ENCODE results near the gene BIVM.
A peak's percentile ranks its signal among the peaks of the same experiment; 100 is the strongest.

The BIVM gene

DNA sequence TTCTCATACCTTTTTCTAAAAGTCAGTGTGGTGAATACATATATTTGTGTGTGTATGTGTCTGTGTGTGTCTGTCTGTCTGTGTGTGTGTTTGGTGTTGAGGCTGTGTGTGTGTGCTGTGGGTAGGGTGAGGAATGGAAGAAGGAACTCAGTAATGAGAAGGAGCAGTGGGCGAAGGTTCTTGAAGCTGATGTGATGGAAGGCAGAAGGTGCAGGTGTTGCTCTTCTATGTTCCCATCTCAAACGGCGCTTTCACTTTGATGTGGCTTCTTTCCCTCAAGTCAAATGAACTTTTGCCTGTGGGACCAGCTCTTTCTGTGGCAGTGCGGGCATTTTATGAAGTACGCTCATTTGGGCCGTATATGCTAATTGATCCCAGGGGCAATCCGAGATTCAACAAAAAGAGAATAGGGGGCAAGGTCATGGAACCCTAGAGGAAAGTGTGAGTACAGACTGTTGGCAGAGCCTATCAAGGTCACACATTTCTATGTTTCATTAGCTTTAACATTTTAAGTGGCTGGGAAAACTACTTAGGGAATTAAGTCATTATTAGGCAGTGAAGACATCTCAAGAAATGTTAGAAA, 15.2 kb downstream of the BIVM start:
- H4K20me1 ChIP-seq (ENCODE audit: insufficient read depth, low read length) = no peaks in the 10 kb centered on the region
- TF ChIP-seq EZH2 (IDR thresholded peaks at IDR 0.05; ENCODE audit: borderline replicate concordance, low read depth, low read length, severe bottlenecking) = no peak
- TF ChIP-seq, protein P1, sequence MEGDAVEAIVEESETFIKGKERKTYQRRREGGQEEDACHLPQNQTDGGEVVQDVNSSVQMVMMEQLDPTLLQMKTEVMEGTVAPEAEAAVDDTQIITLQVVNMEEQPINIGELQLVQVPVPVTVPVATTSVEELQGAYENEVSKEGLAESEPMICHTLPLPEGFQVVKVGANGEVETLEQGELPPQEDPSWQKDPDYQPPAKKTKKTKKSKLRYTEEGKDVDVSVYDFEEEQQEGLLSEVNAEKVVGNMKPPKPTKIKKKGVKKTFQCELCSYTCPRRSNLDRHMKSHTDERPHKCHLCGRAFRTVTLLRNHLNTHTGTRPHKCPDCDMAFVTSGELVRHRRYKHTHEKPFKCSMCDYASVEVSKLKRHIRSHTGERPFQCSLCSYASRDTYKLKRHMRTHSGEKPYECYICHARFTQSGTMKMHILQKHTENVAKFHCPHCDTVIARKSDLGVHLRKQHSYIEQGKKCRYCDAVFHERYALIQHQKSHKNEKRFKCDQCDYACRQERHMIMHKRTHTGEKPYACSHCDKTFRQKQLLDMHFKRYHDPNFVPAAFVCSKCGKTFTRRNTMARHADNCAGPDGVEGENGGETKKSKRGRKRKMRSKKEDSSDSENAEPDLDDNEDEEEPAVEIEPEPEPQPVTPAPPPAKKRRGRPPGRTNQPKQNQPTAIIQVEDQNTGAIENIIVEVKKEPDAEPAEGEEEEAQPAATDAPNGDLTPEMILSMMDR (IDR thresholded peaks at IDR 0.05; ENCODE audit: borderline replicate concordance, extremely low read depth, low read length, poor library complexity, severe bottlenecking) = no peak
- peaks cover 32% of the 10 kb centered on the region for H3K4me1 ChIP-seq (ENCODE audit: insufficient read depth, low read length)
- peaks cover 4% of the 10 kb centered on the region for H3K9me3 ChIP-seq (ENCODE audit: insufficient read depth, low read length, severe bottlenecking)
- H3K4me2 ChIP-seq (ENCODE audit: insufficient read depth, low read length) = peak overlapping the region; percentile 41
- DNase-seq (peak; percentile 67), ATAC-seq (ENCODE audit: insufficient read depth, low read depth) (peak; percentile 80)
- peak overlapping the region; percentile 13 for H3K27ac ChIP-seq (ENCODE audit: low read length)
- no peak overlapping the region for H3K4me3 ChIP-seq (ENCODE audit: low read depth in 1 of 2, low read length in 2 of 2)
- H3K36me3 ChIP-seq (ENCODE audit: insufficient read depth, low read length) = peaks cover 32% of the 10 kb centered on the region
- H2AFZ ChIP-seq (ENCODE audit: low read depth, low read length) = no peak overlapping the region
- no peaks in the 10 kb centered on the region for H3K27me3 ChIP-seq (ENCODE audit: insufficient read depth, low read length, poor library complexity)
- peaks cover 30% of the 10 kb centered on the region for H3K79me2 ChIP-seq (ENCODE audit: insufficient read depth, low read length)
- no peak overlapping the region for H3K9ac ChIP-seq (ENCODE audit: low read depth, low read length)

DNA sequence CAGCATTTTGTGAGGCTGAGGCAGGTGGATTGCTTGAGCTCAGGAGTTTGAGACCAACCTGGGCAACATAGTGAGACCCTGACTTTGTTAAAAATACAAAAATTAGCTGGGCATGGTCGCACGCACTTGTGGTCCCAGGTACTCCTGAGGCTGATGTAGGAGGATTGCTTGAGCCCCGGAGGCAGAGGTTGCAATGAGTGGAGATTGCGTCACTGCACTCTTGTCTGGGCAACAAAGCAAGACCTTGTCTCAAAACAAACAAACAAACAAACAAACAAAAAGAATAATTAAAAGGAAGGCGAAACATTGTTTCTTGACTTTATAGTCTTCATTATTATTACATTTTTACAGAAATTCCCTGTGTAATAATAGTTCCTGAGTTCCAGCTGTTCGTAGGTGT, 15.9 kb downstream of the BIVM start:
- DNase-seq (no peak), ATAC-seq (ENCODE audit: insufficient read depth, low read depth) (no peak)
- Histone ChIP-seq H3K79me2 (ENCODE audit: insufficient read depth, low read length) (peaks cover 30% of the 10 kb centered on the region), H3K27ac (ENCODE audit: low read length) (no peak overlapping the region), H3K9me3 (ENCODE audit: insufficient read depth, low read length, severe bottlenecking) (peaks cover 4% of the 10 kb centered on the region), H3K4me1 (ENCODE audit: insufficient read depth, low read length) (peaks cover 32% of the 10 kb centered on the region), H2AFZ (ENCODE audit: low read depth, low read length) (no peak overlapping the region), H3K36me3 (ENCODE audit: insufficient read depth, low read length) (peaks cover 34% of the 10 kb centered on the region), H3K27me3 (ENCODE audit: insufficient read depth, low read length, poor library complexity) (no peaks in the 10 kb centered on the region), H3K4me2 (ENCODE audit: insufficient read depth, low read length) (no peak overlapping the region), H3K4me3 (ENCODE audit: low read depth in 1 of 2, low read length in 2 of 2) (no peak overlapping the region), H3K9ac (ENCODE audit: low read depth, low read length) (no peak overlapping the region), H4K20me1 (ENCODE audit: insufficient read depth, low read length) (no peaks in the 10 kb centered on the region)
- TF ChIP-seq, protein P1 (IDR thresholded peaks at IDR 0.05; ENCODE audit: borderline replicate concordance, extremely low read depth, low read length, poor library complexity, severe bottlenecking) = no peak
- no peak for TF ChIP-seq EZH2 (IDR thresholded peaks at IDR 0.05; ENCODE audit: borderline replicate concordance, low read depth, low read length, severe bottlenecking)

DNA sequence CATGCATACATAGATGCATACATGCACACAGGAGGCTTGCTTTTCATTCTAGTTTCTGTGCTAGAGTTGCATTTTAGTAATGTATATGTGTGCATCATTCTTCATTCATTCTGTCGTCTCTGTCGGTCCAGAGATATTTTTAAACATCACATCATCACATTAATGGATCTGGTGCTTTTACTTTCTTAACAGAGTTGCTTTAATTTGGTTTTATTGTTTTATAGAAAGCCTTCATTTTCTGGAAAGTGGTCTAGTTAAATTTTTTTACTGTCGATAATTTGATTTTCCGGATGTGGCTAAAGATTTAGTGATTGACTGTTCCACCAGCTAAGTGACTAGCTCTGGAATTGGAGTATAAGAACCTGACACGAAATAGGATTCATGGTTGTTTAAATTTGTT, 16.9 kb downstream of the BIVM start:
- H3K4me1 ChIP-seq (ENCODE audit: insufficient read depth, low read length) = peaks cover 32% of the 10 kb centered on the region
- H3K4me3 ChIP-seq (ENCODE audit: low read depth in 1 of 2, low read length in 2 of 2) = no peak overlapping the region
- H4K20me1 ChIP-seq (ENCODE audit: insufficient read depth, low read length) = no peaks in the 10 kb centered on the region
- no peak overlapping the region for H3K9ac ChIP-seq (ENCODE audit: low read depth, low read length)
- H3K27me3 ChIP-seq (ENCODE audit: insufficient read depth, low read length, poor library complexity) = no peaks in the 10 kb centered on the region
- no peak overlapping the region for H3K27ac ChIP-seq (ENCODE audit: low read length)
- H2AFZ ChIP-seq (ENCODE audit: low read depth, low read length) = no peak overlapping the region
- ATAC-seq (ENCODE audit: insufficient read depth, low read depth) (no peak), DNase-seq (no peak)
- no peak overlapping the region for H3K4me2 ChIP-seq (ENCODE audit: insufficient read depth, low read length)
- TF ChIP-seq EZH2 (IDR thresholded peaks at IDR 0.05; ENCODE audit: borderline replicate concordance, low read depth, low read length, severe bottlenecking) = no peak
- TF ChIP-seq, protein P1 (IDR thresholded peaks at IDR 0.05; ENCODE audit: borderline replicate concordance, extremely low read depth, low read length, poor library complexity, severe bottlenecking) = no peak
- H3K9me3 ChIP-seq (ENCODE audit: insufficient read depth, low read length, severe bottlenecking) = peaks cover 4% of the 10 kb centered on the region
- peaks cover 37% of the 10 kb centered on the region for H3K36me3 ChIP-seq (ENCODE audit: insufficient read depth, low read length)
- H3K79me2 ChIP-seq (ENCODE audit: insufficient read depth, low read length) = peaks cover 28% of the 10 kb centered on the region

Measured in DND-41 (cell line).